ENCODE results near the gene TARBP2.

DNA sequence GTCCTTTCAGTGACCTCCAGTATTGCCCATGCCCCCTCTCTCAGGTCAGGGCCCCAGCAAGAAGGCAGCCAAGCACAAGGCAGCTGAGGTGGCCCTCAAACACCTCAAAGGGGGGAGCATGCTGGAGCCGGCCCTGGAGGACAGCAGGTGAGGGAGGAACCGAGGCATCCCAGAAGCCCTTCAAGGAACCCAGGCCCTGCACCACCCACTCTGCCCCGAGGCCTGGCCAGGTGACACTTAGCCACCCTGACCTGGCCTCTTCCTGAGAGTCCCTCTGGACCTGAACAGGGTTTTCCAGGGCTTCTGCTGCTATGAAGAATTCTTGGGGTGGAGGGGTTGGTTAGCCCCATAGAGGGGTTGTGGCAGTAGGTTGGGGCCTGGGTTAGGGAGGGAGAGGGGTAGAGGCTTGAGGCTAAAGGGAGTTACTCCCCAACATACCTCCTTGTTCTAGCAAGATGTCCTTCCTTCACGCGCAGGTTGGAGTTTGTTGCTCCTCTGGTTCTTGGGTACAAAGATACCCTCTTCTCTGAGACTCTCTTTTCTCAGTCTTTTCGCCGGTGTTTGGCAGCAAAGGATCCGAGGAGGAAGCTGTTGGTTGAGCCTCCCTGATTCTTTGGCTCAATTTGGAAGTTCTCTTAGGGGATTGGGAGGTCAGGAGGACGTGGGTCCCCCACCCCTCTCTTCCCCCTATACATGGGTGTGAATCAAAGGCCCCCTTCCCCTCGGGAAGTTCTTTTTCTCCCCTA, 2.1 kb downstream of the TARBP2 start:
- no peak for TF ChIP-seq CTCF (IDR thresholded peaks at IDR 0.05)
- no peak for TF ChIP-seq POLR2A (IDR thresholded peaks at IDR 0.05)

All from body of pancreas (tissue), 4 donors.